GM06990 (cell line): ENCODE results near the gene CREG1.

Source experiments
- DNase-seq: peaks from one replicate; pipeline ENCODE4 v3.0.0-alpha.2; 2011; ENCODE audit not compliant: insufficient read length; ENCODE audit errors: extremely low read depth
- H3K27me3 ChIP-seq: replicated peaks from 2 replicates; pipeline ENCODE4 v1.6.0; 2011; ENCODE audit warnings: low read length; ENCODE audit not compliant: control insufficient read depth, insufficient read depth
- H3K36me3 ChIP-seq: 2 replicates; pipeline ENCODE4 v1.5.1; 2011; ENCODE audit warnings: low read length; ENCODE audit not compliant: control insufficient read depth, insufficient read depth
- H3K4me3 ChIP-seq: replicated peaks from 2 replicates; pipeline ENCODE4 v1.5.1; 2011; ENCODE audit warnings: low read depth, mild to moderate bottlenecking, control low read depth, low read length
- CTCF ChIP-seq: IDR thresholded peaks from 2 replicates; pipeline ENCODE4 v1.5.1; 2011; ENCODE audit warnings: low read length, control low read depth, mild to moderate bottlenecking, inconsistent platforms; ENCODE audit not compliant: insufficient read depth, poor library complexity, severe bottlenecking

Gene CREG1

GRCh38 chr1:167548059-167548932, 5.3 kb downstream of the CREG1 start:
- Histone ChIP-seq H3K4me3 (no peak overlapping the region), H3K36me3 (peaks cover 2% of the 10 kb centered on the region; the same call in 1 of the 2 replicates), H3K27me3 (no peaks in the 10 kb centered on the region)
- DNase-seq = no peak
- TF ChIP-seq CTCF = no peak

DNA sequence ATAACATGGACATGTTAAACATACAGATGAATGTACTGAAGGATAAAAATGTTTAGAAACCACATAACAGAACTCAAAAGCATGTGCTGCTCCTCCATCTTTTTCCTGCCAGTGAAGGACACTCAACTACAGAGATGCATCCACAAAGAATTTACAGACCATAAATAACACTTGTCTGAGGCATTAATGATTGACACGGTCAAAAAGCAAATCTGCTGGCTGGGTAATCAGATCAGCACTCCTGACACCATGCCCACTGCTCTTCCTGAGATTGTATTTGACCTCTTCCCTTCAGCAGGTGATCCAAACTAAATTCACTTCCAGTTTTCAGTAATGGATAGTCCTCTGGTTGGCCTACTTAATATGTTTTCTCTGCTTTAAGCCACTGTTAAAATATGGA, 6.6 kb downstream of the CREG1 start:
- H3K4me3 ChIP-seq = no peak overlapping the region
- no peak for TF ChIP-seq CTCF
- DNase-seq = no peak
- peaks cover 2% of the 10 kb centered on the region; the same call in 1 of the 2 replicates for H3K36me3 ChIP-seq
- no peaks in the 10 kb centered on the region for H3K27me3 ChIP-seq

GRCh38 chr1:167545349-167545748, 8.2 kb downstream of the CREG1 start:
- Histone ChIP-seq H3K4me3 (no peak overlapping the region), H3K27me3 (no peaks in the 10 kb centered on the region), H3K36me3 (peaks cover 2% of the 10 kb centered on the region; the same call in 1 of the 2 replicates)
- no peak for TF ChIP-seq CTCF
- DNase-seq = no peak

DNA sequence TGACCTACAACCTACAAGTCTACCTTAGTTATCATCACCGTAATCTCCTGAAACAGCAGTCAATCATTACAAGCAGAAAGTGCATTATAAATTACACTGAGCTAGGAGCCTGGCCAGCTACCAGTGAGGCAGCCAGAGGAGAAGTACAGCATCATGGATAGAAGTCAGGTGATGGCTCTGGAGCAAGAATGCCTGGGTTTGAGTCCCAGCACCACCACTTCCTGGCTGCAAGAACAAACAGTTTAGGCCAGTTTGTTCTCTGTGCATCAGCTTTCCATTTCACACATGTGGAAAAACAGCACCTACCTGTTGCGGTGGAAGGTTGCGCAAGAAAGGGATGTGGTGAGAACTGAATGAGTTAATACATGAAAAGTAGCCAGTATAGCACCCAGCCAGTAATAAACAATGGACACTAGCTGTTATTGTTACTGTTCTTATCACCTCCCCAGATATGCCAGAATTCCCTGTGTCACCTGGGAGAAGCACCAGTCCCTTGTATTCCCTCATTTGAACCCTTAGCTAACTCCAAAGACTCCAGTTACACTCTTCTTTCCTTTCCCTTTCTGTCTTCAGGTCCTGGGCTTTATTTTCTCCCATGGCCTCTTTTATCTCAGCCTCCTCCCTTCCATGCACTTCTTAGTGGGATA, 9.0 kb downstream of the CREG1 start:
- no peak for DNase-seq
- H3K4me3 ChIP-seq = no peak overlapping the region
- TF ChIP-seq CTCF = no peak

GRCh38 chr1:167543199-167543990, 10.2 kb downstream of the CREG1 start:
- no peak overlapping the region for H3K4me3 ChIP-seq
- H3K27me3 ChIP-seq = no peaks in the 10 kb centered on the region
- H3K36me3 ChIP-seq = peaks cover 2% of the 10 kb centered on the region; the same call in 1 of the 2 replicates
- no peak for TF ChIP-seq CTCF
- DNase-seq = no peak

More for the DNA sequence above, 9.0 kb downstream of the CREG1 start:
- Histone ChIP-seq H3K27me3 (no peaks in the 10 kb centered on the region), H3K36me3 (peaks cover 2% of the 10 kb centered on the region; the same call in 1 of the 2 replicates)
